ENCODE results near the gene RUSC1.
"Not testable (repeated sequence)": the region's sequence is repeated elsewhere in the genome, so short reads cannot be mapped to it uniquely, and the experiment has no call there.

The RUSC1 gene

GRCh38 chr1:155282488-155283091 lies 38.1 kb upstream of the RUSC1 start:
- TF ChIP-seq POLR2AphosphoS5 (IDR thresholded peaks at IDR 0.05; ENCODE audit: low read depth, low read length) (no peak), POLR2A (IDR thresholded peaks at IDR 0.05; ENCODE audit: low read depth, low read length) (no peak), TAF1 (IDR thresholded peaks at IDR 0.05; ENCODE audit: borderline replicate concordance, low read depth, low read length) (no peak)
- FAIRE-seq (no peak), DNase-seq (ENCODE audit: insufficient read length) (no peak)

GRCh38 chr1:155284476-155284875 lies 36.2 kb upstream of the RUSC1 start:
- FAIRE-seq (no peak), DNase-seq (ENCODE audit: insufficient read length) (no peak)
- TF ChIP-seq TAF1 (IDR thresholded peaks at IDR 0.05; ENCODE audit: borderline replicate concordance, low read depth, low read length) (no peak), POLR2AphosphoS5 (IDR thresholded peaks at IDR 0.05; ENCODE audit: low read depth, low read length) (no peak), POLR2A (IDR thresholded peaks at IDR 0.05; ENCODE audit: low read depth, low read length) (no peak)

DNA sequence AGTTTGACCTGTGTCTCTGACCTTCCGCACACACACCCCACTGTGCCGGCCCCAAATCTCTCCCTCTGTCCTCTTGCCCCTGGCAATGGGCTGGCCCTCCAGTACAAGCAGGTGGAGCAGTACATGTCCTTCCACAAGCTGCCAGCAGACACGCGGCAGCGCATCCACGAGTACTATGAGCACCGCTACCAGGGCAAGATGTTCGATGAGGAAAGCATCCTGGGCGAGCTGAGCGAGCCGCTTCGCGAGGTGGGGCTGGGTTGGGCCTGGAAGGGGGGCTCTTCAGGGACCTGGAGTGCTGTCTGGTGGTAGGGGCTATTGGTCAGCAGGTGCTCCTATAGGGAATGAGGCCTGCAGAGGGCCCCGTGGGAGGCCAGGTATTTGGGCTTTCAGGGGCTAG lies 35.6 kb upstream of the RUSC1 start:
- FAIRE-seq = no peak
- TF ChIP-seq POLR2AphosphoS5 (IDR thresholded peaks at IDR 0.05; ENCODE audit: low read depth, low read length) = no peak
- TF ChIP-seq POLR2A (IDR thresholded peaks at IDR 0.05; ENCODE audit: low read depth, low read length) = no peak
- TF ChIP-seq TAF1 (IDR thresholded peaks at IDR 0.05; ENCODE audit: borderline replicate concordance, low read depth, low read length) = no peak
- no peak for DNase-seq (ENCODE audit: insufficient read length)

DNA sequence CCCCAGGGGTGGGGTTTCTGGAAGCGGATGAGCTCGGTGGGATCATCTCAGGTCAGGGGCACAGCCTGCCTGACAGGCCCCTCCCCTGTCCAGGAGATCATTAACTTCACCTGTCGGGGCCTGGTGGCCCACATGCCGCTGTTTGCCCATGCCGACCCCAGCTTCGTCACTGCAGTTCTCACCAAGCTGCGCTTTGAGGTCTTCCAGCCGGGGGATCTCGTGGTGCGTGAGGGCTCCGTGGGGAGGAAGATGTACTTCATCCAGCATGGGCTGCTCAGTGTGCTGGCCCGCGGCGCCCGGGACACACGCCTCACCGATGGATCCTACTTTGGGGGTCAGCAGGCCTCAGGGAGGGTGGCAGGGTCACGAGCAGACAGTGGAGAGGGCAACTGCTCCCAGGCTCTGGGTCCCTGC lies 35.1 kb upstream of the RUSC1 start:
- FAIRE-seq = no peak
- TF ChIP-seq POLR2A (IDR thresholded peaks at IDR 0.05; ENCODE audit: low read depth, low read length) (no peak), POLR2AphosphoS5 (IDR thresholded peaks at IDR 0.05; ENCODE audit: low read depth, low read length) (no peak), TAF1 (IDR thresholded peaks at IDR 0.05; ENCODE audit: borderline replicate concordance, low read depth, low read length) (no peak)
- DNase-seq (ENCODE audit: insufficient read length) = no peak

DNA sequence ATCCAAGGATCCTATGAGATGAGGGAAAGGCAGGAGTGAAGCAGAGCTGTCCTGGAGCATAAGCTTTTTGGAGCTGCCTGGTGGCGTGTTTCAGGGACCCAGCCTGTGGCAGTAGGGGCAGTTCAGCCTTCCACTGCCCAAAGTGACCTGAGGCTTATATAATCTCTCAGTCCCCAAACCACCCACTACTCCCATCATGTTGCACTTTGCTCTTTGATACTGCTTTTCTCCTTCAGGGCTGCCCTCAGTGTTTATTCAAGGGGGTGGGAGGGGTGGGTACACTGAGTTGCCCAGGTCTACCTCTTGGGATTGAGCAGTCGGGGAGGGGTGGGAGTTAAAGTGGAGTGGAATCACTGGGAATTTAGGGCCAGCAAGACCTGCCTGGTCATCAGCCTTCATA lies 34.1 kb upstream of the RUSC1 start:
- DNase-seq (ENCODE audit: insufficient read length) = no peak
- no peak for FAIRE-seq
- TF ChIP-seq TAF1 (IDR thresholded peaks at IDR 0.05; ENCODE audit: borderline replicate concordance, low read depth, low read length) = no peak
- no peak for TF ChIP-seq POLR2A (IDR thresholded peaks at IDR 0.05; ENCODE audit: low read depth, low read length)
- TF ChIP-seq POLR2AphosphoS5 (IDR thresholded peaks at IDR 0.05; ENCODE audit: low read depth, low read length) = no peak

DNA sequence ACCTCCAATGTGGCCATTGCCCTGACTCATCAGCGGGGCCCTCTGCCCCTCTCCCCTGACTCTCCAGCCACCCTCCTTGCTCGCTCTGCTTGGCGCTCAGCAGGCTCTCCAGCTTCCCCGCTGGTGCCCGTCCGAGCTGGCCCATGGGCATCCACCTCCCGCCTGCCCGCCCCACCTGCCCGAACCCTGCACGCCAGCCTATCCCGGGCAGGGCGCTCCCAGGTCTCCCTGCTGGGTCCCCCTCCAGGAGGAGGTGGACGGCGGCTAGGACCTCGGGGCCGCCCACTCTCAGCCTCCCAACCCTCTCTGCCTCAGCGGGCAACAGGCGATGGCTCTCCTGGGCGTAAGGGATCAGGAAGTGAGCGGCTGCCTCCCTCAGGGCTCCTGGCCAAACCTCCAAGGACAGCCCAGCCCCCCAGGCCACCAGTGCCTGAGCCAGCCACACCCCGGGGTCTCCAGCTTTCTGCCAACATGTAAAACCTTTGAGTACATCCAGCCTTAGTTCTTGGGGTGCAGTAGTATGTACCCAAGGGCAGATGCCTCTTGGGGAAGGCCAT lies 32.6 kb upstream of the RUSC1 start:
- DNase-seq (ENCODE audit: insufficient read length) = no peak
- TF ChIP-seq TAF1 (IDR thresholded peaks at IDR 0.05; ENCODE audit: borderline replicate concordance, low read depth, low read length) (no peak), POLR2A (IDR thresholded peaks at IDR 0.05; ENCODE audit: low read depth, low read length) (no peak), POLR2AphosphoS5 (IDR thresholded peaks at IDR 0.05; ENCODE audit: low read depth, low read length) (no peak)
- no peak for FAIRE-seq

GRCh38 chr1:155291006-155291405 lies 29.7 kb upstream of the RUSC1 start:
- not testable (repeated sequence) for FAIRE-seq; DNase-seq (ENCODE audit: insufficient read length)

GRCh38 chr1:155293086-155293749 lies 27.5 kb upstream of the RUSC1 start:
- DNase-seq (ENCODE audit: insufficient read length) (no peak), FAIRE-seq (no peak)
- no peak for TF ChIP-seq TAF1 (IDR thresholded peaks at IDR 0.05; ENCODE audit: borderline replicate concordance, low read depth, low read length)
- no peak for TF ChIP-seq POLR2AphosphoS5 (IDR thresholded peaks at IDR 0.05; ENCODE audit: low read depth, low read length)
- TF ChIP-seq POLR2A (IDR thresholded peaks at IDR 0.05; ENCODE audit: low read depth, low read length) = no peak

DNA sequence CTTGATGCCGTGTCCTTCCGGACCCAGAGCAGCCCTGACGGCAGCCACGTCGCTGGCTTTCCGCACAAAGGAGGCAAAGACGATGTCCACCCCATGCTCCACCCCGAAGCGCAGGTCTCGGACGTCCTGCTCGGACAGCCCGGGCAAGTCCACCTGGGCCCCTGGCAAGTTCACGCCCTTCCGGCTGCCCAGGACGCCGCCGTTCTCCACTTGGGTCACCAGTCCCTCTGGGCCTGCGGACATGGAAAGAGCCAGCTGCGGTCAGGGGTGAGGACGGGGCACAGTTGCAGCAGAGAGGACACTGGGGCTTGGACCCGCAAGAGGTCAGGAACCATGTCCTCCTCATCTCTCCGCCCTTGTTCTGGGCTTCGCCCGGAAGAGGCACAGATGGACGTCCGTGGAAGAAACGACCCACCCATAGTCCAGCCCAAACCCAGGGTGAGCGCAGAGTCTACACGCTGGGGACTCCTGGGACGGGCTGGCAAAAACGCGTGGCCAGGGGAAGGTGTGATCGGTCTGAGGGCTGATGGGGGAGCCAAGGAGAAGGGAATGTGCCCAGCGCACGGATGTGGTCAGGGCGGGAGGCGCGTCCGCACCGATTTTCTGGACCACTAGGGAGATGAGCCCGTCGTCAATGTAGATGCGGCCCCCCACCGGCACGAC lies 26.0 kb upstream of the RUSC1 start:
- FAIRE-seq (no peak), DNase-seq (ENCODE audit: insufficient read length) (no peak)
- TF ChIP-seq POLR2A (IDR thresholded peaks at IDR 0.05; ENCODE audit: low read depth, low read length) = no peak
- TF ChIP-seq TAF1 (IDR thresholded peaks at IDR 0.05; ENCODE audit: borderline replicate concordance, low read depth, low read length) = no peak
- TF ChIP-seq POLR2AphosphoS5 (IDR thresholded peaks at IDR 0.05; ENCODE audit: low read depth, low read length) = no peak

DNA sequence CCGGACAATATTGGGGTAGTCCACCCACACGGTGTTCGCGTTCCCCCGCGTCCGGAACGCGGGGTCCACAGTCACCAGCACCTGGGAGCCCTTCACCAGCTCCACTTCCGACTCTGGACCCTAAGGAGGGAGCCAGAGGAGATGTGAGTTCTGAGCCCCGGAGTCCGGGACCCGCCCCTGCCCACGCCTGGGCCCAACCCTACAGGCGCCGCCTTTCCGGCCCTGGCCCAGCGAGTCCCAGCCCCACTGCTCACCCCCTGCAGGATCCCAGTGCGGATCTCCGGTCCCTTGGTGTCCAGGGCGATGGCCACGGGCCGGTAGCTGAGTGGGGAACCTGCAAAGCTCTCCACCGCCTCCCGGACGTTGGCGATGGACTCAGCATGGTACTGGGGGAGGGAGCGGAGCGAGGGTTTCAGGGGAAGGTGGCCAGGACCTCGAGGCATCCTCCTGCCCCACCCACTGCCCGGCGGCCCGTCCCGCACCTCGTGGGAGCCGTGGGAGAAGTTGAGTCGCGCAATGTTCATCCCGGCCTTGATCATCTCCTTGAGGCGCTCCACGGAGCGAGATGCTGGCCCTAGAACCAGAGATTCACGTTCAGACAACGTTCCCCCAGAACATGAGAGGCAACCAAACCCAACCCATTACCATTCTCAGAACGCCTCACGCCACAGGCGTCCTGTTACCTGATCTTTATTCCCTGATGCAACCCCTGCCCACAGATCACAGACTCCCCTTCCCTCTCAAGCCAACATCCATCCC lies 25.3 kb upstream of the RUSC1 start:
- no peak for TF ChIP-seq POLR2A (IDR thresholded peaks at IDR 0.05; ENCODE audit: low read depth, low read length)
- TF ChIP-seq TAF1 (IDR thresholded peaks at IDR 0.05; ENCODE audit: borderline replicate concordance, low read depth, low read length) = no peak
- TF ChIP-seq POLR2AphosphoS5 (IDR thresholded peaks at IDR 0.05; ENCODE audit: low read depth, low read length) = no peak
- no peak for FAIRE-seq
- no peak for DNase-seq (ENCODE audit: insufficient read length)

- FAIRE-seq (no peak), DNase-seq (ENCODE audit: insufficient read length) (no peak)
- TF ChIP-seq TAF1 (IDR thresholded peaks at IDR 0.05; ENCODE audit: borderline replicate concordance, low read depth, low read length) = no peak
- TF ChIP-seq POLR2AphosphoS5 (IDR thresholded peaks at IDR 0.05; ENCODE audit: low read depth, low read length) = no peak
- TF ChIP-seq POLR2A (IDR thresholded peaks at IDR 0.05; ENCODE audit: low read depth, low read length) = no peak
These were observed 24.8 kb upstream of the RUSC1 start for GRCh38 chr1:155295942-155296267.
